SU-DHL-6 (cell line): ENCODE data around the gene ATP9A.

Experiments used
- EZH2phosphoT487 ChIP-seq: fragments of 200-600 bp; sonication (generic), shearing (Covaris generic); conservative IDR thresholded peaks from 2 replicates; pipeline ENCODE4 v1.6.1; 2018; ENCODE audit warnings: mild to moderate bottlenecking, antibody characterized with exemption, low read length, moderate library complexity, mixed read lengths
- TF ChIP-seq, protein P1 (sequence below): fragments of 200-600 bp; sonication (generic); IDR thresholded peaks from one replicate; pipeline ENCODE4 v1.5.1; 2017; ENCODE audit warnings: antibody characterized with exemption, mild to moderate bottlenecking, low read length, moderate library complexity; ENCODE audit not compliant: insufficient read depth, poor library complexity, severe bottlenecking

- TF ChIP-seq, protein P1, sequence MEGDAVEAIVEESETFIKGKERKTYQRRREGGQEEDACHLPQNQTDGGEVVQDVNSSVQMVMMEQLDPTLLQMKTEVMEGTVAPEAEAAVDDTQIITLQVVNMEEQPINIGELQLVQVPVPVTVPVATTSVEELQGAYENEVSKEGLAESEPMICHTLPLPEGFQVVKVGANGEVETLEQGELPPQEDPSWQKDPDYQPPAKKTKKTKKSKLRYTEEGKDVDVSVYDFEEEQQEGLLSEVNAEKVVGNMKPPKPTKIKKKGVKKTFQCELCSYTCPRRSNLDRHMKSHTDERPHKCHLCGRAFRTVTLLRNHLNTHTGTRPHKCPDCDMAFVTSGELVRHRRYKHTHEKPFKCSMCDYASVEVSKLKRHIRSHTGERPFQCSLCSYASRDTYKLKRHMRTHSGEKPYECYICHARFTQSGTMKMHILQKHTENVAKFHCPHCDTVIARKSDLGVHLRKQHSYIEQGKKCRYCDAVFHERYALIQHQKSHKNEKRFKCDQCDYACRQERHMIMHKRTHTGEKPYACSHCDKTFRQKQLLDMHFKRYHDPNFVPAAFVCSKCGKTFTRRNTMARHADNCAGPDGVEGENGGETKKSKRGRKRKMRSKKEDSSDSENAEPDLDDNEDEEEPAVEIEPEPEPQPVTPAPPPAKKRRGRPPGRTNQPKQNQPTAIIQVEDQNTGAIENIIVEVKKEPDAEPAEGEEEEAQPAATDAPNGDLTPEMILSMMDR, result no peak
- TF ChIP-seq EZH2phosphoT487, result no peak
These were observed 161.0 kb downstream of the ATP9A start for GRCh38 chr20:51607170-51607569.
